GM19099 (cell line): Measurements from ENCODE around the gene C1QTNF5.

Experiments used
- POLR2A ChIP-seq: IDR thresholded peaks from 3 replicates; pipeline ENCODE4 v1.6.1; 2011; ENCODE audit warnings: low read depth; ENCODE audit not compliant: insufficient read length; ENCODE audit errors: extremely low read depth

Gene C1QTNF5

DNA sequence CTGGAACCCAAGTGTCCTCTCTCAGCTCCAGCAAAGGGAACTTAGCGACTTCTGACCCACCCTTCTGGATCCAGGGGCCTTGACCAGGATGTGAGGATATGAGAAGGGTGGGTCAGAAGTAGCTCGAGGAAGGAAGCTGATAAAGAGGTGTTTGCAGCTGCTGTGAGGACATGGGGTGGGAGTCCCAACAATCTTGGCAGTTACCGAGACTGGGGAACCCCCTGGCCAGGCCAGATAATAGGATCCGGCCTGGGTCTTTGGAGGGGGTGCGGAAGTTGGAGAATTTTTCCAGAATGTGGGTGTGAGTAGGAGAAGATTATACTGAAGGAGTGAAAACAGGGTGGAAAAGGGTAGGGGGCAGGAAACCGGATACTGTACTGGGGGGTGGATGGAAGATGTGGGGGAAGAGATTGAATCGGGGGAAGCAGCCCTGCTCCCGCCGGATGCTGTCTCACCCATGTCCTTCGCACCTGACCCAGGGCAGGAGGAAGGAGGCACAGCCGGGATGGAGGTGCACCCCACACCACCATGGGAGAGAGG lies 20.9 kb downstream of the C1QTNF5 start:
- TF ChIP-seq POLR2A = no peak

DNA sequence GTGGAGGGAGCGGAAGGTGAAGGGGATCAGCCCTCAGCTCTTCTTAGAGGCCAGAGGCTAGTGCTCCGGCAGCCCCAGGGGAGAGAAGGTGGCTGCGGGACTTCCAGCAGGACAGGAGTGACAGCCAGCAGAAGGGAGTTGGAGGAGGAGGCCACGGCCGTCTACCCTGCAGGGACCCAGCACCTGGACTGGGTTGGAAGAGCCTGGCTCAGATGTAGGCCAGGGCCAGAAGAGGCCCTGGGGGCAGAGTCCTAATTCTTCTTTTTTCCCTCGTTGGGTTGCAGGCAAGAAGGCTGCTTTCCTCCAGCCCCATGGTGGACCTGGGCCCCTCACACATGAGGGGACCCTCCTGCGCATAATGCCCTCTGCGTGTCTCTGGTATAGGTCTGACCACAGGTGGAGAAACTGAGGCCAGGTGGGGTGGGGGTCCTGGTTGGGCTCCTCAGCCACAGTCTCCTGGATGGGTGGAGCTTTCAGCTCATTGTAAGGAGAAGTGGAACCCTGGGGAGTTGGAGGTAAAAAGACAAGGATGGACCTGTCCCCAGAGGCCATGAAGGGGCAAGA lies 21.5 kb downstream of the C1QTNF5 start:
- TF ChIP-seq POLR2A = peak; percentile 5

DNA sequence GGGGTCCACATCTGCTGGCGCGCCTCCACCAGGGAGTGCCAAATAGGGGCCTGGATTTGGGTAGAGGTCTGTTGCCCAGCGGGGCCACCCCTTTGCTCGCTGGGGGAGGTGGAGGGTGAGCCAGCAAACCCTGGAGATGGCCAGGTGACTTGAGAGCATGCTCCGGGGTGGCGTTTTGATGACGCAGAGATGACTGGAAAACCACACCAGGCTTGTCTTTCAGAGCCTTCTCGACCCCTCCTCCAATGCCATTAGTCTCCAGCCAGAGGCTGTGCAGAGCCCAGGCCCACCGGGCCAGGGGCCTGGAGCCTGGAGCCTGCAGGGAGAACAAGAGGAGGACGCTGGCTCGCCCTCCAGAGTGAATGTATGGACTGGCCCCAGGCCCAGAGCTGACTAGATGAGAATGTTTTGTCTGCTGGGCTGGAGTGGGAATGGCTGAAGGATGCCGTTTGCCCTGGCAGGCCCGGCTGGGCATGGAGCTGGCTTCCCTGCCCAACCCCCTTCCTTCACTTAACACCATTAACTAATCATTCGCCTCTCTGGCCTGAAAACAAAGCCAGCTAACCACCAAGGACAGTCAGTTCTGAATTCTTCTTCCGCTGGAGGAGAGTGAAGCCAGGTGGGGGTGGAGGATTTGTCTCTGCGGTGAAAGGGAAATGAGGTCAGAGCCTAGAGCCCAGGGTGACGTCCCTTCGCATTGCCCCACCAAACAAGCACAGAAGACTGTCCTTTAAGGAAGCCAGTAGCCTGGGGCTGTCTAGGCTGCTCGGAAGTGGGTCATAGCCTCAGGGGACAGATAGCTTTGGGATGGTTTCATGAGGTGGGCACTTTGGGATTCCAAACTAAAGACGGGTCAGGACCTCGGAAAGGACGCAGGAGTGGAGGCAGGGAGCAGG lies 22.2 kb downstream of the C1QTNF5 start:
- TF ChIP-seq POLR2A = peak; percentile 53

GRCh38 chr11:119317592-119318239 lies 23.0 kb downstream of the C1QTNF5 start:
- TF ChIP-seq POLR2A = no peak

- TF ChIP-seq POLR2A = peak; percentile 63
Measured at GRCh38 chr11:119316729-119317591, 23.7 kb downstream of the C1QTNF5 start, which contains the start of gene MCAM. Gene MCAM, minus strand, starts transcription at chr11:119317130. Its CDS starts 29 bp downstream, at chr11:119317101.

DNA sequence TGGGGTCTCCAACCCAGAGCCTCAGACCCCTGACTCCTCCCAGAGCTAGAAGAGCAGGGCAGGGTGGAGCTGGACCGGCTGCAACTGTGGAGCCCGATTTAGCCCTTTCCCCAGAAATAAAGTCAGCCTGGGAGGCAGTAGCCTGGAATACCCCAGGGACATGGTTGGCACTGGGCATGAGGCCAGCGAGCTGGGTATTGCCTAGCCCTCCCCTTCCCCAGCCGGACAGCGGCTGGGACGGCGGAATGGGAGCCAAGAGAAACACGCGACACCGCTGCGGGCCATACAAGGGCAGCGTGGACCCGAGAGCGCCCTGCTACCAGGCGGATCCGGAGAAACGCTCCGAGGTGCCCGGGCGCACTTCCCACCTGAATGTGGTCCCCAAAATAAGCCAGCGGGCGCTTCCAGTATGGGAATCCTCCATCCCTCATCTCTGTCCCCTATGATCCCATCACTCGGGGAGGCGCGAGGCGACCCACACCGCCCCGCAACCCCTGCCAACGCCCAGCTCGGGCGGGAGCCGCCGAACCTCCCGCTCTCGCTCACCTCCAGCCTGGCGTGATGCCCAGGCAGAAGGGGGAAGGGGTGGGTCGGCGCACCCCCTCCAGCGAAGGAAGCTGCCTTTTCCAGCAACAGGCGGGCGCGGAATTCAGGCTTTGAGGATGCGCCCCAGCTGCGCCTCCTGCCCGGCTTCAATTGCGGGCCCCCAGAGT lies 24.5 kb downstream of the C1QTNF5 start:
- TF ChIP-seq POLR2A = no peak

GRCh38 chr11:119315131-119316015 lies 25.3 kb downstream of the C1QTNF5 start:
- peak; percentile 17 for TF ChIP-seq POLR2A

- TF ChIP-seq POLR2A = no peak
Measured at GRCh38 chr11:119314726-119315125, 26.0 kb downstream of the C1QTNF5 start.

DNA sequence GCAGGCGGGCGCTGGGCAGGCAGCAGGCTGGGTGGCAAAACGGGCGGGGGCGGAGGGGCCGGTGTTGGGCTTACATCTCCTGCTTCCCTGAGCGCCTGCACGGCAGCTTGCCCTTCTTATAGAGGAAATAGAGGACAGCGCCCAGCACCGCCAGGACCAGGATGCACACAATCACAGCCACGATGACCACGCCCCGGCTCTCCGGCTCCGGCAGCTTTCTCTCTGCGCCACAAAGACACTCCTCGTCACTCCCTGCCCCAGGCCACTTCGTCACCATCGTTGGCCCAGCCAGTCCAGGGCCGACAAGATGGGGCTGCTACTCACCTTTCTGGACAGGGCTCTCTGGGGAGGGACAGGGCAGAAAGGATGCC lies 30.0 kb downstream of the C1QTNF5 start:
- no peak for TF ChIP-seq POLR2A

DNA sequence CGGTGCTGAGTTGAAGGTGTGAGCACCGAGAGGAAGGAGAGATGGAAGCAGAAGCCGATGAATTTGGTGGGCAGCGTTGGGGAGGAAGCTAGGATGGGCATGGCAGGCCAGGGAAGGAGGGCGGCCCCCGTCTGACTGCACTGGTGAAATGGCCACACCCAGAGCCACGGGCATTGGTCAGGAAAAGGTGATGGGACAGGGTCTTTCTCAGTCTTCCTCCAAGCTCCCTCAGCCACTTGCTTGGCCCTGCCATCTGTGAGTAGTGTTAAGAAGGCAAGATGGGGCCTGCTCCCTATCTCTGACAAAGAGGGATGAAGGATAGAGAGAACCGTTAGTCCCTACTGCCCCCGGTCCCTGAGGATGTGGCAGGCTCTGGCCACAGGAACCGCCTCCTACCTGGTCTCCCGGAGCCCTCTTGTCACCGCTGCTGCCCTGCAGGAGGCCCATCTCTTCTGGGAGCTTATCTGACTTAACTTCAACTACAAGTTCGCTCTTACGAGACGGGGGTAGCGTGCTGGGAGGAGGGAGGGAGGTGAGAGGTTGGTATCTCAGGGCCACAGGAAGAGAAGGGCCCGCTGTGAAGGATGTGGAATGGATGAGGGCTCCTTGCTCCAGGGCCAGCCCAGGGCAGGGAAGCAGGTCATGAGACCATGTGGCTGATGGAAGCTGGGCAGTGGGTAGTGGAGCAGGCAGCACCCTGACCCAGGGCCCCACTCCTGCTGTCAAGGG lies 30.6 kb downstream of the C1QTNF5 start:
- no peak for TF ChIP-seq POLR2A

GRCh38 chr11:119309411-119309810 lies 31.3 kb downstream of the C1QTNF5 start:
- TF ChIP-seq POLR2A = no peak

GRCh38 chr11:119307974-119308373 lies 32.7 kb downstream of the C1QTNF5 start:
- TF ChIP-seq POLR2A = no peak
